Limb (tissue), 2 donors: ENCODE results near the gene LCNL1.
A peak's percentile ranks its signal among the peaks of the same experiment; 100 is the strongest.

Experiments
- DNase-seq, 2 donors: peaks; one replicate each; pipeline ENCODE4 v3.0.0-alpha.2; 2016; ENCODE audit errors: extremely low spot score in 2 of 2

The LCNL1 gene

DNA sequence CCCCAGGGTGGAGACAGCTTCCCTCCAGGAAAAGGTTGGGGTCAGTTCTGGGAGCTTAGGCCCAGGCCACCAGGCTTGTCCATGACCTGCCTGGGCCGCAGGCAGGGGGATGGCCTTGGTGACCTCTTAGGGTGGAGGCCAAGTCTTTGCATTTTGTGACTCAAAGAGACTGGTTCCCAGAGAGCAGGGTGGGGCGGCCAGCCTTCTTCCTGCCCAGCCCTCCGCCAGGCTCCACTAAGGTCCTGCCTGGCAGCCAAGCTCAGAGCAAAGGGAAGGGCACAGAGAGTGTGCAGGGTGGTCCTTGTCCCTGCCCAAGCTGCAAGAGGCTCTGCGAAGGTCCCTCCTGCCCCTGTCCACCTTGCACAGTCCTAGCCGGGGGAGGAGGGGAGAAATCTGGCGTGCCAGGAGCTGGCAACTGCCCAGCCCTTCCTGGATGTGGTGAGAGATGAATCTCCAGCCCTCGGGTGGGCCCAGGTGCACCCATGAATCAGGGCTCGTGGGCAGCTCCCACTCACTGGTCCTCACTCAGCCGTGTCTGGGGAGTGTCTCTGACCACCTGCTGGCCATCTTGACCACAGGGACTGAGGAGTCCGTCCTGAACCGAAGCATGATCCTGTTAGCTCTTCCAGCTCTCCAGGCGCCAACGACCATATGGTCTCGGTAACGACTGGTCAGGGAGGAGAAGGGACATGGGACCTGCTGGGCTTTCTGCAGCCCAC, 7.8 kb upstream of the LCNL1 start:
- DNase-seq, result no peak

- DNase-seq, result no peak
Measured at GRCh38 chr9:136975644-136976043, 7.1 kb upstream of the LCNL1 start.

GRCh38 chr9:136977223-136977622, 5.6 kb upstream of the LCNL1 start, which contains the start of gene PTGDS:
Gene PTGDS (plus strand): TSS chr9:136977504. CDS start chr9:136977579, 75 bp downstream.
- DNase-seq, result no peak

- DNase-seq, result no peak
Measured at GRCh38 chr9:136977649-136978072, 5.1 kb upstream of the LCNL1 start.

DNA sequence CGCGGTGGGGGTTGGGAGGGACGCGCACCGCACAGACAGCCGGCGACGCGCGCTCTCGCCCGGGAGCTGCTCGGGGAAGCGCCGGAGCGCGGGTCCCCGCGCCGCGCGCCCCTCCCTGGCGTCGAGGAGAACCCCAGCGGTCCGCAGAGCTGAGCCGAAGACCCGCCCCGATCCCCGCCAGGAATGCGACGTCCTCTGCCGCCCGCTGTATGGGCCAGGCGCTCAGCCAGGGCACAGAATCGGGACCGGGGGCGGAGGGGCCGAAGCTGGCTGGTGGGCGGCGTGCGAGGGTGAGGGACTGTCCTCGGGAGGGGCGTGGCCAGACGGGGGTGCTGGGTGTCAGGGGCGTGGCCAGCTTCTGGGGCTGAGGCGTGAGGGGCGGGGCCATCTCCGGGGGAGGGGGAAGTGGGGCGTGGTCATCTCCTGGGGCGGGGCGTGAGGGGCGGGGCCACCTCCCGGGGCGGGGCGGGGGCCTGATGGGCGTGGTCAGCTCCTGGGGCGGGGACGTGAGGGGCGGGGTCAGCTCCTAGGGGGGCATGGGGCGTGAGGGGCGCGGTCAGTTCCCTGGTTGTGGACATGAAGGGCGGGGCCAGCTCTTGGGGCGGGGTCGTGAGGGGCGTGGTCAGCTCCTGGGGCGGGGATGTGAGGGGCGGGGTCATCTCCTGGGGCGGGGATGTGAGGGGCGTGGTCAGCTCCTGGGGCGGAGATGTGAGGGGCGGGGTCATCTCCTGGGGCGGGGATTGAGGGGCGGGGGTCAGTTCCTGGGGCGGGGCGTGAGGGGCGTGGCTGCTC, 4.5 kb upstream of the LCNL1 start:
- DNase-seq, result peak in 1 of 2 donors; percentile 78

DNA sequence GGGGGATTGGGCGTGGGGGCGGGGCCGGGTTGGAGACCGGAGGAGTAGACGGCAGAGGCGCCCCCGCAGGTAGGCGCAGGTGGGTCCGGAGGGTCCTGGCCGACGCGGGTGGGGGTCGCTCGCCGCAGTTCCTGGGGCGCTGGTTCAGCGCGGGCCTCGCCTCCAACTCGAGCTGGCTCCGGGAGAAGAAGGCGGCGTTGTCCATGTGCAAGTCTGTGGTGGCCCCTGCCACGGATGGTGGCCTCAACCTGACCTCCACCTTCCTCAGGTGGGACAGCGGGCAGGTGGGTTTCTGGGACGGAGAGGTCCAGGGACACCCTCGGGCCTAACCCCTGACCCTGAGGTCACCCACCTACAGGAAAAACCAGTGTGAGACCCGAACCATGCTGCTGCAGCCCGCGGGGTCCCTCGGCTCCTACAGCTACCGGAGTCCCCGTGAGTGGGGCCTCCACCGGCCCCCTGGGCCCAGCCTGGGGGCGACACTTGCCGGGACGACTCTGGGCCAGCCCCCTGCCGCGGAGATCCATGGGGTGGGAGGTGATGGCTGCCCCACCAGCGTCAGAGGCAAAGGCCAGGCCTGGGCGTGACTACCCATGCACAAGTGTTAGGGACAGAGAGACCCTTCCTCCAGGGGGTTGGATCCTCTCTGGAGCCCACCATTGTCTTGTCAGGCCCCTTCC, 3.8 kb upstream of the LCNL1 start:
- DNase-seq, result no peak

- DNase-seq, result no peak
Measured at GRCh38 chr9:136979769-136980587, 2.8 kb upstream of the LCNL1 start.

DNA sequence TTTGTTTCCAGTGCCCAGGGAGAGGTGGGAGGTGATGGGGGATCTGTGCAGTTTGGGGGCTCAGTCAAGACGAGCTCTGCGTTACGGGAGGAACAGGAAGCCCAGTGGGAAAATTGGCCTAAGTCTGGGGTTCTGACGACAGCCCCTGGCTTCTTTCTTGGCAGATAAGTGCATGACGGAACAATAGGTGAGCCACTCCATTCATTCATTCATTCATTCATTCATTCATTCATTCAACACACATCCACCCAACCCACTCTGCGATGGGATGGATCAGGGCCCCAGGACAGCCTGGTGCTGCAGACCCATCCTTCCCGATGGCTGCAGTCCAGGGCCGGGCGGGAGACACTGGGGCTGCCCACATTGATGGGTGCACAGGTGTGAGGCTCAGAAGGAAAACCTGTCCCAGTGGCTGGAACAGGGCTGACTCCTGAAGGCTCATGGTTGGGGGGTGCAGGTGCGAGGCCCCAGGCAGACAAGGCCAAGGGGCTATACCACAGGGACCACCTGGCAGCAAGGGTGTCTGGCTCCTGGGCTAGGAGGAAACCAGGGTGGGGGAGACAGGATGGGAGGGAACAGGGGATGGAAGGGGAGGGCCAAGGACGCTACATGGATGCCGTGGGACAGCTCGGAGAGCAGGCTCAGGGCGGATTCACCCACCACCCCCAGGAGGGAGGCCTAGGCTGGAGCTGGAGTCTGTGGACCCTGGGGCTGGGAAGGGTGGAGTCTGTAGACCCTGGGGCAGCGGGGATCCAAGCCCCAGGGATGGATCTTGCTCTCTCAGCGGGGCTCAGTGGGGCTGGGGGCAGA, 1.9 kb upstream of the LCNL1 start:
- DNase-seq, result no peak

GRCh38 chr9:136981588-136982231, 1.1 kb upstream of the LCNL1 start:
- DNase-seq, result no peak

GRCh38 chr9:136983167-136983566, 374 bp downstream of the LCNL1 start:
- DNase-seq, result no peak

- no peak for DNase-seq
Measured at GRCh38 chr9:136983656-136984314, 992 bp downstream of the LCNL1 start.

DNA sequence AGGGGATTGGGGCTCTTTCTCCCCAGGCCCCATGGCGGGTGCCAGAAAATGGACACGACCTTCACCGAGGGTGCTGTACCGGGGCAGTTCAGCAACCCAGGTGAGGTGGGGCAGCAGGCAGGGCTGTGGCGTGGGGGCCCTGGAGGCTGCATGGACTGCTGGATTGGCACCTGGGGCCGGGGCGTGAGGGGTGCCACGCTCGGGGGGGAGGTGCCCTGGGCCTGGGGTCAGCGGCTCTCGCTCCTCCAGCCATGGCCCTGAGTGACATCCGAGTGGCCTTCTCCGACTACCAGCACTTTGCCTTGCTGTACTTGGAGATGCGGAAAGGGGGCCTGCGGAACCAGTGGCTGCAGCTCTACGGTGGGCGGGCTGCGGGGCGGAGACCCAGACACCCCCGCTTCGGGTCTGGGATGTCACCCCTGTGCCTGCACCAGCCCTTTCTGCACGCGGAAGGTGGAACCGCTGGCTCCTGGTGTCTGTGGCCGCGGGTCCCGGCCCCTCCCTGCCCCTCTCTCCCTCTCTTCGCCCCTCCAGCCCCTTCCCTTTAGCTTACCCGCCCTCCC, 1.8 kb downstream of the LCNL1 start:
- no peak for DNase-seq

- DNase-seq, result no peak
Measured at GRCh38 chr9:136985027-136985602, 2.3 kb downstream of the LCNL1 start.

- DNase-seq, result no peak
Measured at GRCh38 chr9:136985853-136986252, 3.1 kb downstream of the LCNL1 start.

- DNase-seq, result no peak
Measured at GRCh38 chr9:136988872-136989271, 6.1 kb downstream of the LCNL1 start.

GRCh38 chr9:136990242-136990911, 7.6 kb downstream of the LCNL1 start:
- DNase-seq, result no peak

DNA sequence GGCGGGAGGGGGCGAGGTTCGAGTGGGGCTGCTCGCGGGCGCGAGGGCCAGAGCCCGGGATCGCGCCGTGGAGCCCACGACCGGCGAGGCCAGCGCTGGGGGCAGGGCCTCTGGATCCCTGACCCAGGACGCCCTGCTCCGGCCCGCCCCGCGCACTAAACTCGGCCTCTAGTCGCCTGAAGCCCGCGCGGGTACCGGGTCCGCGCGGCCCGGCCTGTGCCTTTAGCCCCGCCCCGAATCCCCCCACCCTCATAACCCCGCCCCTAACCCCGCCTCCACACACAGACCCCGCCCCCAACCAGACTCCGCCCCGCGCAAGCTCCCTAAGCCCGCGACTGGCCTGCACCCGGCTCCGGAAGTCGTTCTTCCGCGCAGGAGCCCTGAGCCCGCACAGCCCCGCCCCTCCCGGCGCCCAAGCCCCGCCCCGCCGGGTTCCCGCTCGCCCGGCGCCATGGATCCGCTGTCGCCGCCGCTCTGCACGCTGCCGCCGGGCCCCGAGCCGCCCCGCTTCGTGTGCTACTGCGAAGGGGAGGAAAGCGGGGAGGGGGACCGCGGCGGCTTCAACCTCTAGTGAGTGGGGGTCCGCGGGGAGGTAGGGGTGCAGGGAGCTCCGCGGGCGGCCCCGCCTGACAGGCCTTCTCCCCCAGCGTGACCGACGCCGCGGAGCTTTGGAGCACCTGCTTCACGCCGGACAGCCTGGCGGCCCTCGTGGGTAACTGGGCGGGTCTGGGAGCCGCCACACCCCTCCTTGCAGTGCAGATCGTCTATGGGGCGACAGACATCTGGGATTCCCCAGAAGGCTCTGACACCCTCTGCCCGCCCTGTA, 9.4 kb downstream of the LCNL1 start, which contains the start of gene PAXX:
Gene PAXX, plus strand, starts transcription at position 430 of the 826 bp plus-strand sequence. Its CDS starts 22 bp downstream, at position 452.
- DNase-seq, result peak; percentile 85 to 93
